GM10847 (cell line): ENCODE measurements around the gene MOCOS.

Experiments
- POLR2A ChIP-seq: IDR thresholded peaks from 2 replicates; pipeline ENCODE4 v1.6.1; 2011; ENCODE audit not compliant: insufficient read length; ENCODE audit errors: extremely low read depth

Gene MOCOS

DNA sequence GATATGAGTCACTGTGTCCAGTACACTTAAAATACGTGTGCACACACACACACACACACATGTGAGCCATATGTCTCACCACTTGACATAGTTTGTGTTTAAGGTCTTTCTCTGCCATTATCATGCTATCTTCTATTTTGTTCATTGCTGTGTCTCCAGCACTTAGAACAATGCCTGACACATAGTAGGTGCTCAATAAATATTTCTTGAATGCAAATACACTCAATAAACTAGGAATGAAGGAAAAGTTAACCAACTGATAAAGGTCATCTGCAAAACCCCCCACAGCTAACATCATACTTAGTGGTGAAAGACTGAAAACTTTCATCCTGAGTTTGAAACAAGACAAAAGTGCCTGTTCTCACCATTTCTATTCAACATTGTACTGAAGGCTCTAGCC lies 4.4 kb downstream of the MOCOS start:
- TF ChIP-seq POLR2A, result no peak

DNA sequence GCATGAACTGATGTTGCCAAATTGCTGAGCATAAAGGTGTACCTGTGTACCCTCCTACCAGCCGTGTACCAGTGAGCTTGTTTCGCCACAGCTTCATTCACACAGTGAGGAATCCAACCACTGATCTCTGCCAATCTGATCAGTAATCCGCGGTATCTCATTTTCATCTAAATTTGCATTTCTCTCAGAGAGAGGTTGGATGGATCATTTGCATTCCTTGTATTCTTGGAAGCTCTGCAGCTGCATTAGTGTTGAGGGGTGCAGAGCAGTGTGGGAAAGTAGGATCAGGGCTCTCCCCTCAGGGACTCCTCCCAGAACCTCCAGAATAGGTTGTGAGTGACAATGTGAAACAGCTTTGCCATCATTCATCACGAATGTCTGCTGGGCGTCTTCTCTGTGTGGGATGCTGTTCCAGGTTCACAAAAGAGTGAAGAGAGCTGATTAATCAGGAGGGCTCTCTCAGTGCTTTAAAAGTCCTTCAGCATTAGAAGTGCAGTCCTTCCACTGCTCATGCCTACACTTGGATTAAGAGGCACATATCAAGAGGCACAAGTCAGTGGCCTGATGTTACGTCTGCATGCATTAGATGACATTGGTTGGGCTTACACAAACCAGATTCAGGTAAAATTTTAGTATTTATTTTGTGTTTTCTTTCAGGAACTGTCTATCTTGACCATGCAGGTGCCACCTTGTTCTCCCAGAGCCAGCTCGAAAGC lies 7.5 kb downstream of the MOCOS start:
- no peak for TF ChIP-seq POLR2A

DNA sequence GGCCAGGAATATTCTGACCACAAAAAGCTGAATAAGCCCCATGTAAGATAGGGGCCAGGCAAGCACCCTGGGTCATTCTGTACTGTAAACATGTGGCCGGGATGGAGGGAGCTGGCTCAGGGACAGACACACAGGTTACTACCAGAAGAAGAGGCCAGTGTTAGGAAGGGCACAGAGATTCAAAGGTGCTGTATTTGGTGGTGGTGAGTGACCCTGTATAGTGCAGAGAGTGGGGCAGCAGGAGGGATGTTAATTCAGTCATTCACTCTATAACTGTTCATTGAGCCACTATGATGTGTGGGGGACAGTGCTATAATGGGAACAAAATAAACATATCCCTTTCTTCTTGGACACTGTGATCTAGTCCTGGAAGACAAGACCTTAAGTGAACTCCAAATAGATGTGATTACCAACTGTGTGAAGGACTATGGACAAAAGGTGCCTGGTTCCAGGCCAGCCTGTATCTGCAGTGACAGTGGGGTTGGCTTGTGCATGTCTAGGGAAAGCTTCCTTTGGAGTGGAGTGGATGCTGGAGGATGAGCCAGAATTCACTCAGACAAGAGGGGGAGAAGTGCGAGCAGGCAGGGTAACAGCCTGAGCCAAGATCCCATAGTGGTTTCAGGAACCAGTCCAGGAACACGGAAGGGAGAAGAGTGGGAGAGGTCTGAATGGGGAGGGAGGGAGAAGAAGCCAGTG lies 8.3 kb downstream of the MOCOS start:
- no peak for TF ChIP-seq POLR2A

DNA sequence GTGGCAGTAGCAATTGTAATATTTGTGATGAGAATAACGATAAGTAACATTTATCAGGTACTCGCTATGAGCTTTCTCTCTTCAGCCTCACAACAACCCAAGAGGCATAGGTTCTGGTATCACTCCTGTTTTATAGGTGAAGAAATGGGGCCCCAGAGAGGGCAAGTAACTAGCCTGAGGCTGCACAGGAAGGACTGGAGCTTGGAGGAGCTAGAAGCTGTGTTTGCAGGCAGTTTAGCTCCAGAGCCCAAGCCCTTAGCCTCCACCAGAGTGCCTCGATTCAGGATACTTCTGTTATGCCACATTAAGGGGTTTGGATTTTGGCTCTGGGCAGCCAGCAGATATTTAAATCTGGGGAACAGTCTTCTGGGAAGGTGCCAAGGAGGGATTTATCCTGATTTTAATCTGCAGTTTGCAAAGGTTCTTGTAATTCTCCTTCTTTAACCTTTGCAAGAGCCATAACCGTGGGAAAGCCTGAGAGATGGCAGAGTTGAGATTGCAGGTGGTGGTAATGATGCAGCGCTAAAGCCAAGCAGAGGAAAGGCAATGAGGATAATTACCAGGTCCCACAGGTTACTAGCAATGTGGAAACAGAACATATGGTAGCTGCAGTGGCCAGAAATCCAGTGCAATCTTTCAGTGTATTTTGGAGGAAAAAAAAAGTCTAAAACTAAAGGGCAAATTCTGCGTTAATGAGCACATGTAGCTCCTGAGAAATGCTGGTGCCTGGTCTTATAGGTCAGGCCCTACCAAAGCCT lies 9.1 kb downstream of the MOCOS start:
- no peak for TF ChIP-seq POLR2A

DNA sequence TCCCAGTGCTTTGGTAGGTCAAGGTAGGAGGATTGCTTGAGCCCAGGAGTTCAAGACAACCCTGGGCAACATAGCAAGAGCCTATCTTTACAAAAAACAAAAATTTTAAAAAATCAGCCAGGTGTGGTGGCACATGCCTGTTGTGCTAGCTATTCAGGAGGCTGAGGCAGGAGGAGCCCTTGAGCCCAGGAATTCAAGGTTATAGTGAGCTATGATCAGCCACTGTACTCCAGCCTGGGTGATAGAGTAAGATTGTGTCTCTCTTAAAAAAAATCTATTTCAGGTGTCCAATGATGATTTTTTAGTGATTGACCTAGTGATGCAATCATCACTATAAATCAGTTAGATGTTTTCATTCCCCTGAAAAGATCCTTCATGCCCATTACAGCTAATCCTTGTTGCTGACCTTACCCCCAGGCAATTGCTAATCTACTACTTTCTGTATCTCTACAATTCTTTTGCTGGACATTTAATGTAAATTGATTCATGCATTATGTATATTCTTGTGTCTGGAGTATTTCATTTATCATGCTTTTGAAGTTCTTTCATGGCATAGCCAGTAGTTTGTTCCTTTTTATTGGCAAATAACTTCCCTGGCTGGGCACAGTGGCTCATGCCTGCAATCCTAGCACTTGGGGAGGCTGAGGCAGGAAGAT lies 10.3 kb downstream of the MOCOS start:
- no peak for TF ChIP-seq POLR2A

DNA sequence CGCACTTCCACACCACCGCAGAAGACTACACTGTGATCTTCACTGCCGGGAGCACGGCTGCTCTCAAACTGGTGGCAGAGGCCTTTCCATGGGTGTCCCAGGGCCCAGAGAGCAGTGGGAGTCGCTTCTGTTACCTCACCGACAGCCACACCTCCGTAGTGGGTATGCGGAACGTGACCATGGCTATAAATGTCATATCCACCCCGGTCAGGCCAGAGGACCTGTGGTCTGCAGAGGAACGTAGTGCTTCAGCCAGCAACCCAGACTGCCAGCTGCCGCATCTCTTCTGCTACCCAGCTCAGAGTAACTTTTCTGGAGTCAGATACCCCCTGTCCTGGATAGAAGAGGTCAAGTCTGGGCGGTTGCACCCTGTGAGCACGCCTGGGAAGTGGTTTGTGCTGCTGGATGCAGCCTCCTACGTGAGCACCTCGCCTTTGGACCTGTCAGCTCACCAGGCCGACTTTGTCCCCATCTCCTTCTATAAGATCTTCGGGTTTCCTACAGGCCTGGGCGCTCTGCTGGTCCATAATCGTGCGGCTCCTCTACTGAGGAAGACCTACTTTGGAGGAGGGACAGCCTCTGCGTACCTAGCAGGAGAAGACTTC lies 12.5 kb downstream of the MOCOS start:
- no peak for TF ChIP-seq POLR2A

DNA sequence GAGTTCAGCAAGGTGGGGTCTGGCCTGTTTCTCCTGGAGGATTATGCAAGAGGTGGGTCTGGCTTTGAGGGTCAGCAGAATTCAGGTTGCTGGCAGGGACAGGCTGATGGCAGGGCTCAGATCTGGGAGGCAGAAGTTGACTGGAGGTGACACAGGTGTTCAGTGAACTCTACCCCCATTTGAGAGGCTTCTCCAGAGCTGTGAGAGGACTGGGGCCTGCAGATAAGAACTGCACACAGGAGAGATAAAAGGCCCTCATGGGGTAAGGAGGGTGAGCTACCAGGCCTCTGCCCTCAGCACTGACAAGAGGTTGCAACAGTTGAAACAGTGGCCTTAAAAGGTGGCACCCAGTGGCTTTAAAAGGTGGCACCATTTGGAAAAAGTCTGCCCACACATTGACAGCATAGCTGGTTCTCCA lies 13.1 kb downstream of the MOCOS start:
- no peak for TF ChIP-seq POLR2A

DNA sequence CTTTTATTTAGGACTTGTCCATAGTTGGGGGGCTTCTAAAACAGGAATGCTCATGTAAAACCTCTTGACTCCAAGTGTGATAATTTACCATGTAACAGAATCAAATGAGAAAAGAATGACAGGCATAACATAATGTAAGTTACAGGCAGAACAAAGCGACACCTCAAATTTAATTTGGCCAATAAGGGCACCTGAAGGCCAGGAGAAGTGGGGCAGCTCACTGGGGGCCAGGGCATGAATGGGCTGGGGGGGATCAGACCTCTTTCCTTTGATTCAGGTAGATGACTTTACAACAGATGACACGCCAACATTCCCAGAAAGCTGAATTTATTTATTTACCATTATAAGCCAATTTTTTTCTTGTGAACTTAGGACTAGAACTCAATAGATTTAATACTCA lies 14.5 kb downstream of the MOCOS start:
- no peak for TF ChIP-seq POLR2A

GRCh38 chr18:36203360-36203895 lies 16.1 kb downstream of the MOCOS start:
- TF ChIP-seq POLR2A, result no peak

- TF ChIP-seq POLR2A, result no peak
Measured at GRCh38 chr18:36205166-36205565, 17.9 kb downstream of the MOCOS start.

- no peak for TF ChIP-seq POLR2A
Measured at GRCh38 chr18:36207303-36207702, 20.0 kb downstream of the MOCOS start.

DNA sequence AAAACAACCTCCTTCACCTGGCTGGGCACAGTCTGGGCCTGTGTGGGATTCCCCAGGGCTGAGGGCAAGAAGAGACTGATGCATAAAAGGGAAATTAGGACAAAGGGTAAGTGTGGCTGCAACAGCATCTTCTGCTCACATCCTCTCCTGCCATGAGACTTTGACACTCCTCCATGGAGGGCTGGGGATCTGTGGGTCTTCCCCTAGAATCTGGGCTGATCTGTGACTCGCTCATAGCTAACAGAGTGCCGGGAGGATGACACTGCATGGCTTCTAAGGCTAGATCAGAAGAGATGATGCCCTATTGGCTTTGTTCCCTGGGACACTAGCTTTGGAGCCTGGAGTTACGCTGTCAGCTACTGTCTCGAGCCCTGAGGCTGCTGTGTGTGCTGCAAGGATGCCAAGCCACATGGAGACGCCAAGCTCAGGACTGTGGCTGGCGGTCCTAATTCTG lies 24.3 kb downstream of the MOCOS start:
- no peak for TF ChIP-seq POLR2A

DNA sequence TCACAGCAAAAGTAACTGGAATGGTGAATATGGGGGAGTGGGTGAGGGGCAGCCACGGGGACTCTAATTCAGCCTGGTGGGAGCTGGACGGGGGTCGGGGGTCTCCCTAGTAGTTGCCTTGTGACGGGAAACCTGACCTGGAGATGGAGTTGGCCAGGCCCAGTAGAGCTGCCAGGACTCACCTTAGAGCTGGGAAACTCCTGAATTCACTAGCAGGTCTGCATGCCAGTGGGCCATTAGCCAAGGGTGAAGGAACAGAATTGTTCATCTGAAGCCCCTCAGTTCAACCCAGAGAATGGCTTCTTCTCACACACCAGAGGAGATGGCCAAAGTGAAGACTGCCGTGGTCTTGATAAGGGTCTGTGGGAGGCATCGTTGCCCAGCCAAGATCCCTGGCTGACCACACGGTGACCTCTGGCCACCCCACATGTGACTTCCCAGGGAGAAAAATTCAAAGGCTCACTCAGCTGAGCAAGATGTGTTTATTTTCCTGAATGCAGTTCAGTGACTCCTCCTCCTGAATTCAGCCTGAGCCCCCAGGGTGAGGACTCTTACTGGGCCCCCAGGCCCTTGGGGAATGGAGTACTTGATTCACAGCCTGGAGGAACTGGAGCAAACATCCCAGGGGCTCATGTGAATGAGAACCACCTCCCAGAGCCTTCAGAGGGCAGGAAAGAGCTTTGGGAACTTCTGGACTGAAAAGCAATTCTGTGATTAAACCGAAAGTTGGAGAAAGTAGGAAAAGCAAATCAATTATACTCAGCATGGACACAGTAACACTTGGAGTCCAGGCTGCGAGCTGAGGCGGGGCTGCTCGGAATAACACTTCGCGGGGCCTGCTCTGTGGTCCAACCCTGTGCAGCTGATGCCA lies 25.2 kb downstream of the MOCOS start:
- no peak for TF ChIP-seq POLR2A

- no peak for TF ChIP-seq POLR2A
Measured at GRCh38 chr18:36214811-36215210, 27.5 kb downstream of the MOCOS start.
